Measurements from ENCODE around the gene ADAMTSL1. TPM values are rescaled to one million over a fixed set of nuclear protein-coding genes. Genes with fewer than 3 reads are reported as not detected.

Gene ADAMTSL1
- total RNA-seq, 1 donor from 2014 or later: 12.3 TPM

GRCh38 chr9:18771011-18771410 lies 297.1 kb downstream of the ADAMTSL1 start:
- H3K9me3 ChIP-seq: no peaks in the 10 kb centered on the region
- no peaks in the 10 kb centered on the region for H3K27me3 ChIP-seq
- no peak for DNase-seq (ENCODE audit: low spot score in 2 of 2)
- no peak overlapping the region for H3K27ac ChIP-seq
- H3K4me1 ChIP-seq: no peaks in the 10 kb centered on the region
- no peak overlapping the region for H3K4me3 ChIP-seq
- TF ChIP-seq, protein P1, sequence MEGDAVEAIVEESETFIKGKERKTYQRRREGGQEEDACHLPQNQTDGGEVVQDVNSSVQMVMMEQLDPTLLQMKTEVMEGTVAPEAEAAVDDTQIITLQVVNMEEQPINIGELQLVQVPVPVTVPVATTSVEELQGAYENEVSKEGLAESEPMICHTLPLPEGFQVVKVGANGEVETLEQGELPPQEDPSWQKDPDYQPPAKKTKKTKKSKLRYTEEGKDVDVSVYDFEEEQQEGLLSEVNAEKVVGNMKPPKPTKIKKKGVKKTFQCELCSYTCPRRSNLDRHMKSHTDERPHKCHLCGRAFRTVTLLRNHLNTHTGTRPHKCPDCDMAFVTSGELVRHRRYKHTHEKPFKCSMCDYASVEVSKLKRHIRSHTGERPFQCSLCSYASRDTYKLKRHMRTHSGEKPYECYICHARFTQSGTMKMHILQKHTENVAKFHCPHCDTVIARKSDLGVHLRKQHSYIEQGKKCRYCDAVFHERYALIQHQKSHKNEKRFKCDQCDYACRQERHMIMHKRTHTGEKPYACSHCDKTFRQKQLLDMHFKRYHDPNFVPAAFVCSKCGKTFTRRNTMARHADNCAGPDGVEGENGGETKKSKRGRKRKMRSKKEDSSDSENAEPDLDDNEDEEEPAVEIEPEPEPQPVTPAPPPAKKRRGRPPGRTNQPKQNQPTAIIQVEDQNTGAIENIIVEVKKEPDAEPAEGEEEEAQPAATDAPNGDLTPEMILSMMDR (IDR thresholded peaks at IDR 0.05): no peak
- H3K36me3 ChIP-seq: peaks cover 0 to 4% of the 10 kb centered on the region in 2 donors
- intact Hi-C loops (cut with DNase I): no loop called here

DNA sequence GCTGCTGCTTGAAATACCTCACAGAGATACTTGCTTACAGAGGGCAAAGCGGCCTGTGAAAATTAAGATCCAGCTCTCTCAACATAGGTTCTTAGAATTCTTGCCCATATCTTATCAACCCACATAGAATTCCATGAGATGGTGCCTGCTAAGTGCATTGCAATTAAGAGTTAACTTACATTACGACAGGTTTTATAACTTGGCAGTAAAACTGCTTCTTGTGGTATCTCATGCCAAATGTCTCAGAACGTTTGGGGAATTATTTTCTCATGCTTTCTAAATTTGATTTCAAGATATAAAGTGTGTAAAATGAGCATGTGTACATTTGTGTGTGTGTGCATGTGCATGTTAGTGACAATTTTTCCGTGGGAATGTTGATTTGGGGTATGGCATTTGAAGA lies 297.8 kb downstream of the ADAMTSL1 start:
- TF ChIP-seq, protein P1 (IDR thresholded peaks at IDR 0.05): no peak
- H3K27ac ChIP-seq: no peak overlapping the region

GRCh38 chr9:18775241-18775640 lies 301.3 kb downstream of the ADAMTSL1 start:
- Histone ChIP-seq H3K27me3 (no peaks in the 10 kb centered on the region), H3K36me3 (peaks cover 9 to 18% of the 10 kb centered on the region in 2 donors), H3K9me3 (no peaks in the 10 kb centered on the region), H3K4me1 (no peaks in the 10 kb centered on the region), H3K4me3 (no peak overlapping the region), H3K27ac (no peak overlapping the region)
- intact Hi-C loops (cut with DNase I): no loop called here
- TF ChIP-seq, protein P1 (IDR thresholded peaks at IDR 0.05): no peak
- DNase-seq (ENCODE audit: low spot score in 2 of 2): no peak

More for the DNA sequence above, 297.8 kb downstream of the ADAMTSL1 start:
- no peak for DNase-seq (ENCODE audit: low spot score in 2 of 2)
- Histone ChIP-seq H3K4me3 (no peak overlapping the region), H3K9me3 (no peaks in the 10 kb centered on the region), H3K4me1 (no peaks in the 10 kb centered on the region), H3K27me3 (no peaks in the 10 kb centered on the region), H3K36me3 (peaks cover 0 to 7% of the 10 kb centered on the region in 2 donors)
- intact Hi-C loops (cut with DNase I): no loop called here

GRCh38 chr9:18775930-18776329 lies 302.0 kb downstream of the ADAMTSL1 start:
- no peaks in the 10 kb centered on the region for H3K9me3 ChIP-seq
- no peak for DNase-seq (ENCODE audit: low spot score in 2 of 2)
- no peaks in the 10 kb centered on the region for H3K4me1 ChIP-seq
- H3K36me3 ChIP-seq: peaks cover 9 to 18% of the 10 kb centered on the region in 2 donors
- H3K4me3 ChIP-seq: no peak overlapping the region
- intact Hi-C loops (cut with DNase I): no loop called here
- no peak overlapping the region for H3K27ac ChIP-seq
- TF ChIP-seq, protein P1 (IDR thresholded peaks at IDR 0.05): no peak
- H3K27me3 ChIP-seq: no peaks in the 10 kb centered on the region

GRCh38 chr9:18776836-18777820 lies 303.2 kb downstream of the ADAMTSL1 start:
- no peak for DNase-seq (ENCODE audit: low spot score in 2 of 2)
- no peaks in the 10 kb centered on the region for H3K9me3 ChIP-seq
- no peaks in the 10 kb centered on the region for H3K27me3 ChIP-seq
- peaks cover 9 to 18% of the 10 kb centered on the region in 2 donors for H3K36me3 ChIP-seq
- H3K4me1 ChIP-seq: no peaks in the 10 kb centered on the region
- no peak overlapping the region for H3K4me3 ChIP-seq
- TF ChIP-seq, protein P1 (IDR thresholded peaks at IDR 0.05): no peak
- no peak overlapping the region for H3K27ac ChIP-seq
- intact Hi-C loops (cut with DNase I): no loop called here
